Neural progenitor cell (in vitro differentiated cells): Measurements from ENCODE around the gene PRDM16. TPM values are rescaled to one million over a fixed set of nuclear protein-coding genes. Genes with fewer than 3 reads are reported as not detected.

ENCODE experiments used
- DNase-seq: peaks from one replicate; pipeline ENCODE4 v3.0.0-alpha.2; 2016; ENCODE audit warnings: low spot score
- H2AFZ ChIP-seq: fragments of 200-600 bp; sonication (generic); replicated peaks from 2 replicates; pipeline ENCODE4 v1.6.1; 2016; ENCODE audit warnings: antibody characterized with exemption
- H3F3A ChIP-seq: fragments of 200-600 bp; sonication (generic); 2 replicates; pipeline ENCODE4 v1.6.1; 2016; ENCODE audit warnings: antibody characterized with exemption, low read depth
- H3K27ac ChIP-seq: fragments of 200-600 bp; sonication (generic); 2 replicates; pipeline ENCODE4 v1.5.1; 2016; ENCODE audit warnings: mild to moderate bottlenecking
- H3K27me3 ChIP-seq: fragments of 200-600 bp; sonication (generic); 2 replicates; pipeline ENCODE4 v1.6.1; 2016; ENCODE audit warnings: mild to moderate bottlenecking, moderate library complexity
- H3K36me3 ChIP-seq: fragments of 200-600 bp; sonication (generic); 2 replicates; pipeline ENCODE4 v1.5.1; 2016
- H3K4me1 ChIP-seq: fragments of 200-600 bp; sonication (generic); 2 replicates; pipeline ENCODE4 v1.6.1; 2016; ENCODE audit warnings: mixed run types
- H3K4me2 ChIP-seq: fragments of 200-600 bp; sonication (generic); 2 replicates; pipeline ENCODE4 v1.6.1; 2016
- H3K4me3 ChIP-seq: fragments of 200-600 bp; sonication (generic); 2 replicates; pipeline ENCODE4 v1.5.1; 2016
- H3K79me2 ChIP-seq: fragments of 200-600 bp; sonication (generic); 2 replicates; pipeline ENCODE4 v1.6.1; 2016; ENCODE audit warnings: low read depth
- H3K9ac ChIP-seq: fragments of 200-600 bp; sonication (generic); 2 replicates; pipeline ENCODE4 v1.6.1; 2016
- H3K9me3 ChIP-seq: fragments of 200-600 bp; sonication (generic); 2 replicates; pipeline ENCODE4 v1.5.1; 2016; ENCODE audit warnings: low read depth
- H4K20me1 ChIP-seq: fragments of 200-600 bp; sonication (generic); 2 replicates; pipeline ENCODE4 v1.6.1; 2016; ENCODE audit warnings: low read depth
- H3K27ac Mint-ChIP-seq: 3 replicates; pipeline ENCODE4 v1.8.0; 2021; ENCODE audit warnings: mixed read lengths
- H3K27me3 Mint-ChIP-seq: 2 replicates; pipeline ENCODE4 v1.8.0; 2022; ENCODE audit warnings: low read depth, mild to moderate bottlenecking, inconsistent platforms, moderate library complexity, mixed read lengths; ENCODE audit not compliant: insufficient read depth
- H3K36me3 Mint-ChIP-seq: 3 replicates; pipeline ENCODE4 v1.8.0; 2021; ENCODE audit warnings: mixed read lengths
- H3K4me1 Mint-ChIP-seq: 3 replicates; pipeline ENCODE4 v1.8.0; 2021; ENCODE audit warnings: mixed read lengths
- H3K4me3 Mint-ChIP-seq: 3 replicates; pipeline ENCODE4 v1.8.0; 2021; ENCODE audit warnings: mild to moderate bottlenecking, moderate library complexity, mixed read lengths
- H3K9me3 Mint-ChIP-seq: 3 replicates; pipeline ENCODE4 v1.8.0; 2020; ENCODE audit warnings: mixed read lengths
- CTCF ChIP-seq: fragments of 200-600 bp; sonication (generic); IDR thresholded peaks from 2 replicates; pipeline ENCODE4 v1.5.1; 2017; ENCODE audit warnings: antibody characterized with exemption, mild to moderate bottlenecking
- EZH2 ChIP-seq: fragments of 200-600 bp; sonication (generic); IDR thresholded peaks from 2 replicates; pipeline ENCODE4 v1.6.1; 2017; ENCODE audit warnings: antibody characterized with exemption, mild to moderate bottlenecking, moderate library complexity
- EZH2phosphoT487 ChIP-seq: fragments of 200-600 bp; sonication (generic); IDR thresholded peaks from 2 replicates; pipeline ENCODE4 v1.6.1; 2017; ENCODE audit warnings: antibody characterized with exemption
- total RNA-seq: library from RNA; depleted of rRNA; stranded (reverse); fragments of >200 nt; gene quantifications from 2 replicates; pipeline ENCODE4 v1.2.3, GENCODE V29; 2015; ENCODE audit warnings: low replicate concordance

The PRDM16 gene
- total RNA-seq, 1 donor from 2014 or later: 1.9 TPM

GRCh38 chr1:3076363-3076740, 7.3 kb downstream of the PRDM16 start:
- no peaks in the 10 kb centered on the region for H3K79me2 ChIP-seq
- H3K9me3 Mint-ChIP-seq: no peaks in the 10 kb centered on the region
- DNase-seq: no peak
- peaks cover 51% of the 10 kb centered on the region for H3K4me1 Mint-ChIP-seq
- no peaks in the 10 kb centered on the region for H3K9me3 ChIP-seq
- H3K27ac ChIP-seq: no peak overlapping the region
- peaks cover 50% of the 10 kb centered on the region for H3K27me3 ChIP-seq
- H3K4me1 ChIP-seq: peaks cover 47% of the 10 kb centered on the region
- peaks cover 29% of the 10 kb centered on the region for H3K27me3 Mint-ChIP-seq
- H3K9ac ChIP-seq: no peak overlapping the region
- peak overlapping the region; percentile 62 for H3K27ac Mint-ChIP-seq
- H3F3A ChIP-seq: no peaks in the 10 kb centered on the region
- no peak overlapping the region for H2AFZ ChIP-seq
- H3K36me3 ChIP-seq: no peaks in the 10 kb centered on the region
- H4K20me1 ChIP-seq: peaks cover 33% of the 10 kb centered on the region
- no peaks in the 10 kb centered on the region for H3K36me3 Mint-ChIP-seq
- H3K4me3 Mint-ChIP-seq: peak overlapping the region; percentile 59
- no peak overlapping the region for H3K4me2 ChIP-seq
- no peak overlapping the region for H3K4me3 ChIP-seq
- TF ChIP-seq EZH2phosphoT487 (no peak), CTCF (no peak), EZH2 (no peak)

GRCh38 chr1:3077081-3077480, 8.1 kb downstream of the PRDM16 start:
- Histone ChIP-seq H4K20me1 (peaks cover 26% of the 10 kb centered on the region), H3F3A (no peaks in the 10 kb centered on the region), H2AFZ (no peak overlapping the region), H3K4me3 (no peak overlapping the region), H3K4me2 (no peak overlapping the region), H3K27ac (no peak overlapping the region), H3K9ac (no peak overlapping the region), H3K36me3 (no peaks in the 10 kb centered on the region), H3K4me1 (peaks cover 44% of the 10 kb centered on the region), H3K9me3 (no peaks in the 10 kb centered on the region), H3K79me2 (no peaks in the 10 kb centered on the region), H3K27me3 (peaks cover 42% of the 10 kb centered on the region)
- H3K27me3 Mint-ChIP-seq: peaks cover 25% of the 10 kb centered on the region
- peaks cover 48% of the 10 kb centered on the region for H3K4me1 Mint-ChIP-seq
- H3K27ac Mint-ChIP-seq: no peak overlapping the region
- H3K9me3 Mint-ChIP-seq: no peaks in the 10 kb centered on the region
- no peaks in the 10 kb centered on the region for H3K36me3 Mint-ChIP-seq
- peak overlapping the region; percentile 35 for H3K4me3 Mint-ChIP-seq
- no peak for TF ChIP-seq EZH2phosphoT487
- TF ChIP-seq EZH2: no peak
- DNase-seq: no peak

GRCh38 chr1:3077561-3077960, 8.6 kb downstream of the PRDM16 start:
- Mint-ChIP-seq H3K36me3 (no peaks in the 10 kb centered on the region), H3K27me3 (peaks cover 20% of the 10 kb centered on the region), H3K4me3 (no peak overlapping the region), H3K9me3 (no peaks in the 10 kb centered on the region), H3K4me1 (peaks cover 44% of the 10 kb centered on the region), H3K27ac (no peak overlapping the region)
- Histone ChIP-seq H3K36me3 (no peaks in the 10 kb centered on the region), H3K4me2 (no peak overlapping the region), H3K27ac (no peak overlapping the region), H3K4me1 (peaks cover 40% of the 10 kb centered on the region), H3K9ac (no peak overlapping the region), H3K27me3 (peaks cover 37% of the 10 kb centered on the region), H2AFZ (no peak overlapping the region), H3K9me3 (no peaks in the 10 kb centered on the region), H3F3A (no peaks in the 10 kb centered on the region), H4K20me1 (peaks cover 21% of the 10 kb centered on the region), H3K4me3 (no peak overlapping the region), H3K79me2 (no peaks in the 10 kb centered on the region)
- no peak for DNase-seq
- TF ChIP-seq CTCF (no peak), EZH2phosphoT487 (no peak)

DNA sequence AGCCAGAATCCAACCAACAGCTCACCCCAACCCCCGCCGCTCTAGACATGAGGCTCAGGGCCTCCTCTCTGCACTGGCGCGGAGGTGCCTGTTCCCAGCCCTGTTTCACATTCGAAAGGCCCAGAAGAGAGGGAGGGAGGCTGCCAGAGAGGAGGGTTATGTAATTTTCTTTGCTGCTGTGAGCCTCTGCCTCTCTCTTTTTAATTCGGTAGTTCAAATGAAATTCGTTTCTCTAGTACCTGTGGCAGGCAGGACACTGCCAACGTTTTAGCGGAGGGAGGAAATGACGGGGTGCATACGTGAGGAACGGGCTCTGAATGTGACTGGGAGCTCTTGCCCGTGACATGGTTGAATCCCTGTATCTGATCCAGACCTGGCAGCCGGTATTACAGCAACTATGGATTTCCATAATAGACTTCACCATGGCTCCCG, 9.4 kb downstream of the PRDM16 start:
- Histone ChIP-seq H3K27ac (no peak overlapping the region), H3K9ac (no peak overlapping the region), H3K4me3 (no peak overlapping the region), H3K9me3 (no peaks in the 10 kb centered on the region), H3K79me2 (no peaks in the 10 kb centered on the region), H3K4me2 (no peak overlapping the region), H4K20me1 (peaks cover 12% of the 10 kb centered on the region), H2AFZ (no peak overlapping the region), H3K27me3 (peaks cover 29% of the 10 kb centered on the region), H3K36me3 (no peaks in the 10 kb centered on the region), H3F3A (no peaks in the 10 kb centered on the region), H3K4me1 (peaks cover 31% of the 10 kb centered on the region)
- H3K27ac Mint-ChIP-seq: peak overlapping the region; percentile 57
- no peak overlapping the region for H3K4me3 Mint-ChIP-seq
- H3K4me1 Mint-ChIP-seq: peaks cover 47% of the 10 kb centered on the region
- TF ChIP-seq EZH2phosphoT487 (no peak), EZH2 (no peak), CTCF (no peak)
- DNase-seq: no peak
- H3K36me3 Mint-ChIP-seq: no peaks in the 10 kb centered on the region
- peaks cover 17% of the 10 kb centered on the region for H3K27me3 Mint-ChIP-seq
- H3K9me3 Mint-ChIP-seq: no peaks in the 10 kb centered on the region
